Type B pancreatic cell (in vitro differentiated cells): ENCODE measurements around the gene NPEPL1. TPM values are rescaled to one million over a fixed set of nuclear protein-coding genes. Genes with fewer than 3 reads are reported as not detected.
"Not testable (repeated sequence)": the region's sequence is repeated elsewhere in the genome, so short reads cannot be mapped to it uniquely, and the experiment has no call there.

Source experiments
- DNase-seq: peaks from one replicate; pipeline ENCODE4 v3.0.0; 2021; ENCODE audit warnings: mixed read lengths; ENCODE audit not compliant: unreplicated experiment; ENCODE audit errors: extremely low spot score
- H3K27ac Mint-ChIP-seq: 2 replicates; pipeline ENCODE4 v1.8.0; 2021; ENCODE audit warnings: mild to moderate bottlenecking, mixed read lengths
- H3K27me3 Mint-ChIP-seq: 2 replicates; pipeline ENCODE4 v1.8.0; 2021; ENCODE audit warnings: mixed read lengths
- H3K36me3 Mint-ChIP-seq: 2 replicates; pipeline ENCODE4 v1.8.0; 2021; ENCODE audit warnings: mixed read lengths
- H3K4me1 Mint-ChIP-seq: one replicate; pipeline ENCODE4 v1.8.0; 2021; ENCODE audit warnings: mixed read lengths; ENCODE audit not compliant: unreplicated experiment
- H3K4me3 Mint-ChIP-seq: 2 replicates; pipeline ENCODE4 v1.8.0; 2021; ENCODE audit warnings: mild to moderate bottlenecking, mixed read lengths
- H3K9me3 Mint-ChIP-seq: 2 replicates; pipeline ENCODE4 v1.8.0; 2021; ENCODE audit warnings: mixed read lengths
- CTCF ChIP-seq: fragments of 200-600 bp; sonication (generic); conservative IDR thresholded peaks from 2 replicates; pipeline ENCODE4 v1.5.0; 2021; ENCODE audit warnings: antibody characterized with exemption, mild to moderate bottlenecking
- long read RNA-seq: library from polyadenylated mRNA; unstranded; transcript quantifications from one replicate; pipeline ENCODE4 v2.0.0, GENCODE V29; 2020
- total RNA-seq: library from RNA; stranded (reverse); gene quantifications from 2 replicates; pipeline ENCODE4 v1.2.1, GENCODE V29; 2021; ENCODE audit warnings: low replicate concordance

Gene NPEPL1
- total RNA-seq = 21.1 and 25.0 TPM in 2 replicates
- long read RNA-seq, partial matches to known transcripts = 2 of 6 reads
- long read RNA-seq, other reads (novel, unspliced or antisense) = 2 of 6 reads

DNA sequence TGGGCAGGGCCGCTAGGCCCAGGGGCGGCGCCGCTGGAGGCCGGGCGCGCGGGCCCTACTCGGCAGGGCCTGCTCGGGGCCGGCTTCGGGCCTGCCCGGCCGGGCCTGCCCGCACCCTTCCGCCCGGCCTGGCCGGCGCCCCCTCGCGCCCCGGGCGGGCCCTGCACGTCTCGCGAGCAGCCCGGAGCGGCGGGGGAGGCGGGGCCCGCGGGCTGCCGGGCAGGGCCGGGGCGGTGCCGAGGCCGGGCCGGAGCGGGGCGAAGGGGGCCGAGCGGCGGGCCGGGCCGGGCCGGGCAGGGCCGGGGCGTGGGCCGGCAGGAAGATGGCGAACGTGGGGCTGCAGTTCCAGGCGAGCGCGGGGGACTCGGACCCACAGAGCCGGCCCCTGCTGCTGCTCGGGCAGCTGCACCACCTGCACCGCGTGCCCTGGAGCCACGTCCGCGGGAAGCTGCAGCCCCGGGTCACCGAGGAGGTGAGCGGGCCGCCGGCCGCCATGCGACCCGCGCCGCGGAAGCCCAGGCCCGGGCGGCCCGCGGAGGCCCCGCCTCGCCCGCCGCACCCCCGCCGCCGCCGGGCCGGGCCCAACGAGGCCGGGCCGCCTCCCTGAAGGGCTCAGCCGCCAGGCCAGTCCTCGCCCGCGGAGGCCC is at the start of gene NPEPL1:
NPEPL1 (plus strand) TSS at position 222 of the 647 bp plus-strand sequence; CDS start at position 323, 101 bp downstream.
- Mint-ChIP-seq H3K36me3 (peaks cover 7% of the 10 kb centered on the region), H3K27ac (peak within 1 kb of the TSS; percentile 34), H3K9me3 (no peaks in the 10 kb centered on the region), H3K4me1 (peaks cover 21% of the 10 kb centered on the region), H3K27me3 (no peaks in the 10 kb centered on the region), H3K4me3 (peak within 1 kb of the TSS; percentile 80)
- no peak for TF ChIP-seq CTCF
- peak; percentile 75 for DNase-seq

DNA sequence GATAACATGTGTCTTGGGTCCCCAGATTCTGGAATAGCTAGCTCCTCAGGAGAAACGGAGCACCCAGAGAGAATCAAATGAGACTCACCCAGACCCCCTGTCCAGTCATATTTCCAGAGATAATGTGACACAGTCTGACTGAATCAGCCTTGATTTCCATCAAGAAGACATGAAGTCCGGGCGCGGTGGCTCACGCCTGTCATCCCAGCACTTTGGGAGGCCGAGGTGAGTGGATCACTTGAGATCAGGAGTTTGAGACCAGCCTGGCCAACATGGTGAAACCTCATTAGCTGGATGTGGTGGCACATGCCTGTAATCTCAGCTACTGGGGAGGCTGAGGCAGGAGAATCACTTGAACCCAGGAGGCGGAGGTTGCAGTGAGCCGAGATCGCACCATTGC is 49.7 kb upstream of the NPEPL1 start:
- H3K9me3 Mint-ChIP-seq, H3K36me3 Mint-ChIP-seq, H3K27ac Mint-ChIP-seq, H3K4me3 Mint-ChIP-seq, H3K4me1 Mint-ChIP-seq: not testable (repeated sequence)
- peaks cover 29% of the 10 kb centered on the region for H3K27me3 Mint-ChIP-seq
- peak; percentile 7 for DNase-seq

GRCh38 chr20:58645412-58645968 is 47.1 kb upstream of the NPEPL1 start:
- TF ChIP-seq CTCF = no peak
- Mint-ChIP-seq H3K4me3 (no peak overlapping the region), H3K36me3 (no peaks in the 10 kb centered on the region), H3K4me1 (peaks cover 7% of the 10 kb centered on the region), H3K27ac (no peak overlapping the region), H3K27me3 (peaks cover 15% of the 10 kb centered on the region), H3K9me3 (no peaks in the 10 kb centered on the region)
- DNase-seq = peak; percentile 18

- Mint-ChIP-seq H3K4me3 (no peak overlapping the region), H3K27me3 (peaks cover 10% of the 10 kb centered on the region), H3K27ac (no peak overlapping the region), H3K36me3 (no peaks in the 10 kb centered on the region), H3K9me3 (no peaks in the 10 kb centered on the region), H3K4me1 (peaks cover 7% of the 10 kb centered on the region)
- TF ChIP-seq CTCF = no peak
- peak; percentile 37 for DNase-seq
These were observed 46.3 kb upstream of the NPEPL1 start for GRCh38 chr20:58646257-58646656.

DNA sequence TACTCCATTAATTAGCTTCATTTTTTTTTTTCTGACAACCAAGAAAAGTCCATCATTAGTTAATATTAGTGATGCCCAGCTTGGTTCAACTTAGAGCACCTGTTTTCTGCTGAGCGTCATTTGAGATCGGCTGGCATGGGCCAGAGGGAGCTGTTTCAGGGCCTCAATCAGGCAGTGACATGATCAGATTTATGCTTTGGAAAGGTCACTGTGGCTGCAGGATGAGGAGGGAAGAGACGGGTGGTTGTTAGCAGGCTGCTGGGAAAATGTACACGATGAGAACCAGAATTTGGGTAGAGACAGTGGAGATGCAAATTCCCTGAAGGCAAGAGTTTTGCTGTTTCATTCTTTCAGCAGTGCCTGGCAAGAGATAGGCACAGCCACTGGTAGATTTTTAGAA is 45.9 kb upstream of the NPEPL1 start:
- peaks cover 7% of the 10 kb centered on the region for H3K27me3 Mint-ChIP-seq
- DNase-seq = peak; percentile 31
- no peak for TF ChIP-seq CTCF
- no peaks in the 10 kb centered on the region for H3K9me3 Mint-ChIP-seq
- no peak overlapping the region for H3K4me3 Mint-ChIP-seq
- H3K4me1 Mint-ChIP-seq = peaks cover 7% of the 10 kb centered on the region
- no peaks in the 10 kb centered on the region for H3K36me3 Mint-ChIP-seq
- H3K27ac Mint-ChIP-seq = no peak overlapping the region

DNA sequence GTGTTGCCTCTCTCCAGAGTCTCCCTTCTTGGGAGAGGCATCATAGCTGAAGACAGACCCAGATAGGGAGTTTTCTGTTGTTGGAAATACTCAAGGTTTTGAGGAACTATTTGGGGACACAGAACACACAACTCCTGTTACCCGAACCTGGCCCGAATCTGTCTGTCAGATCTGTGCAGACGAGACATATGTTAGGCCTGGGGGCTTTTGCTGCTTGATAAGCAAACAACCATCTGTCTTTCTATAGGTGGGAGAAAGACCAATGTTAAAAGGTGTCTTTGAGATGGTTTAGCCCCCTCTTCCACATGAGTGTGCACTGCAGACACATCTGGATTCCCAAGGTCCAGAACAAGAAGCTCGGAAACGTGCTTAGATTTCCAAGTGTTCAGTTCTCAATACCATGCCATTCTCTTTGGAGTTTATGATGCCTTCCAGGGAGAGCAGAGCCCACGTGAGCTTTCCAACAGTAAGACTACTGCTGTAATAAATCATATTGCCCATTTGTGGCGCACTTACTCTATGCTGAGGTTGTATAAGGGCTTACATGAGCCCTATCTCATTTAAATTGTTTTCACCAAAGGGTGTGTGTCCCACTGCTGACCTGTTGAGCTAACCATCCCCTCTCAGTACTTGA is 45.3 kb upstream of the NPEPL1 start:
- no peaks in the 10 kb centered on the region for H3K9me3 Mint-ChIP-seq
- no peak overlapping the region for H3K27ac Mint-ChIP-seq
- TF ChIP-seq CTCF = no peak
- peaks cover 7% of the 10 kb centered on the region for H3K27me3 Mint-ChIP-seq
- H3K4me1 Mint-ChIP-seq = peaks cover 7% of the 10 kb centered on the region
- no peak for DNase-seq
- no peak overlapping the region for H3K4me3 Mint-ChIP-seq
- H3K36me3 Mint-ChIP-seq = no peaks in the 10 kb centered on the region
